Thoracic aorta (tissue), 2 donors: ENCODE measurements around the gene UQCC5. TPM values are rescaled to one million over a fixed set of nuclear protein-coding genes. Genes with fewer than 3 reads are reported as not detected.
A peak's percentile ranks its signal among the peaks of the same experiment; 100 is the strongest.

Source experiments
- ATAC-seq: fragments of 150-250 bp; one replicate; pipeline ENCODE4 v1.8.0; 2017; ENCODE audit warnings: low read depth; ENCODE audit not compliant: insufficient number of reproducible peaks, low FRiP score
- DNase-seq: peaks from one replicate; pipeline ENCODE4 v3.0.0-alpha.2; 2020; ENCODE audit warnings: low spot score
- H3K27ac ChIP-seq, 2 donors: fragments of 200-600 bp; sonication (generic); 1 replicate in 1 of 2; 2 replicates in 1 of 2; pipeline ENCODE4 v1.5.1; 2016; ENCODE audit warnings: mild to moderate bottlenecking in 2 of 2, moderate library complexity in 2 of 2
- H3K27me3 ChIP-seq: fragments of 200-600 bp; sonication (generic); replicated peaks from 2 replicates; pipeline ENCODE4 v1.6.0; 2016; ENCODE audit warnings: mild to moderate bottlenecking; ENCODE audit not compliant: insufficient read depth
- H3K36me3 ChIP-seq: fragments of 200-600 bp; sonication (generic); one replicate; pipeline ENCODE4 v1.5.1; 2016
- H3K4me1 ChIP-seq, 2 donors: fragments of 200-600 bp; sonication (generic); 1 replicate in 1 of 2; 2 replicates in 1 of 2; pipeline versions ENCODE4 v1.5.1 to v1.6.0; 2016; ENCODE audit warnings: low read depth in 2 of 2, mild to moderate bottlenecking in 1 of 2; ENCODE audit not compliant: control insufficient read depth in 1 of 2
- H3K4me3 ChIP-seq: fragments of 200-600 bp; sonication (generic); 2 replicates; pipeline ENCODE4 v1.5.1; 2016; ENCODE audit warnings: mild to moderate bottlenecking
- H3K9me3 ChIP-seq: fragments of 200-600 bp; sonication (generic); 2 replicates; pipeline ENCODE4 v1.5.1; 2016
- total RNA-seq, 2 donors: library from RNA; depleted of rRNA; stranded (reverse); fragments of >200 nt; gene quantifications; one replicate each; pipeline versions ENCODE4 v1.1.0 to v1.2.3, GENCODE V29; 2016
- TF ChIP-seq, protein P1 (sequence below): fragments of 200-600 bp; sonication (generic); IDR thresholded peaks from one replicate; pipeline ENCODE4 v1.5.1; 2019; ENCODE audit warnings: antibody characterized with exemption

Gene UQCC5
- total RNA-seq, 2 donors from 2014 or later = 0.95 to 8.7 TPM

- no peak for ATAC-seq
- peak overlapping the region; percentile 53 to 79 for H3K27ac ChIP-seq
- H3K27me3 ChIP-seq = no peaks in the 10 kb centered on the region
- no peak for DNase-seq
- H3K9me3 ChIP-seq = no peaks in the 10 kb centered on the region
- no peak overlapping the region for H3K4me3 ChIP-seq
- H3K36me3 ChIP-seq = peaks cover 7% of the 10 kb centered on the region
- peaks cover 12 to 56% of the 10 kb centered on the region in 2 donors for H3K4me1 ChIP-seq
- TF ChIP-seq, protein P1, sequence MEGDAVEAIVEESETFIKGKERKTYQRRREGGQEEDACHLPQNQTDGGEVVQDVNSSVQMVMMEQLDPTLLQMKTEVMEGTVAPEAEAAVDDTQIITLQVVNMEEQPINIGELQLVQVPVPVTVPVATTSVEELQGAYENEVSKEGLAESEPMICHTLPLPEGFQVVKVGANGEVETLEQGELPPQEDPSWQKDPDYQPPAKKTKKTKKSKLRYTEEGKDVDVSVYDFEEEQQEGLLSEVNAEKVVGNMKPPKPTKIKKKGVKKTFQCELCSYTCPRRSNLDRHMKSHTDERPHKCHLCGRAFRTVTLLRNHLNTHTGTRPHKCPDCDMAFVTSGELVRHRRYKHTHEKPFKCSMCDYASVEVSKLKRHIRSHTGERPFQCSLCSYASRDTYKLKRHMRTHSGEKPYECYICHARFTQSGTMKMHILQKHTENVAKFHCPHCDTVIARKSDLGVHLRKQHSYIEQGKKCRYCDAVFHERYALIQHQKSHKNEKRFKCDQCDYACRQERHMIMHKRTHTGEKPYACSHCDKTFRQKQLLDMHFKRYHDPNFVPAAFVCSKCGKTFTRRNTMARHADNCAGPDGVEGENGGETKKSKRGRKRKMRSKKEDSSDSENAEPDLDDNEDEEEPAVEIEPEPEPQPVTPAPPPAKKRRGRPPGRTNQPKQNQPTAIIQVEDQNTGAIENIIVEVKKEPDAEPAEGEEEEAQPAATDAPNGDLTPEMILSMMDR = no peak
These were observed 5.2 kb upstream of the UQCC5 start for GRCh38 chr3:52530918-52531826.

GRCh38 chr3:52531860-52532516, 4.4 kb upstream of the UQCC5 start:
- ATAC-seq (no peak), DNase-seq (no peak)
- no peaks in the 10 kb centered on the region for H3K27me3 ChIP-seq
- H3K4me3 ChIP-seq = no peak overlapping the region
- TF ChIP-seq, protein P1 = no peak
- H3K27ac ChIP-seq = peak overlapping the region; percentile 44 to 53
- H3K9me3 ChIP-seq = no peaks in the 10 kb centered on the region
- H3K4me1 ChIP-seq = peaks cover 12 to 56% of the 10 kb centered on the region in 2 donors
- H3K36me3 ChIP-seq = peaks cover 7% of the 10 kb centered on the region

GRCh38 chr3:52532517-52532837, 3.9 kb upstream of the UQCC5 start:
- Histone ChIP-seq H3K4me3 (peak overlapping the region; percentile 74), H3K27me3 (no peaks in the 10 kb centered on the region), H3K27ac (peak overlapping the region; percentile 44 to 53), H3K36me3 (peaks cover 4% of the 10 kb centered on the region), H3K9me3 (no peaks in the 10 kb centered on the region), H3K4me1 (peaks cover 14 to 60% of the 10 kb centered on the region in 2 donors)
- TF ChIP-seq, protein P1 = no peak
- DNase-seq = no peak
- no peak for ATAC-seq

DNA sequence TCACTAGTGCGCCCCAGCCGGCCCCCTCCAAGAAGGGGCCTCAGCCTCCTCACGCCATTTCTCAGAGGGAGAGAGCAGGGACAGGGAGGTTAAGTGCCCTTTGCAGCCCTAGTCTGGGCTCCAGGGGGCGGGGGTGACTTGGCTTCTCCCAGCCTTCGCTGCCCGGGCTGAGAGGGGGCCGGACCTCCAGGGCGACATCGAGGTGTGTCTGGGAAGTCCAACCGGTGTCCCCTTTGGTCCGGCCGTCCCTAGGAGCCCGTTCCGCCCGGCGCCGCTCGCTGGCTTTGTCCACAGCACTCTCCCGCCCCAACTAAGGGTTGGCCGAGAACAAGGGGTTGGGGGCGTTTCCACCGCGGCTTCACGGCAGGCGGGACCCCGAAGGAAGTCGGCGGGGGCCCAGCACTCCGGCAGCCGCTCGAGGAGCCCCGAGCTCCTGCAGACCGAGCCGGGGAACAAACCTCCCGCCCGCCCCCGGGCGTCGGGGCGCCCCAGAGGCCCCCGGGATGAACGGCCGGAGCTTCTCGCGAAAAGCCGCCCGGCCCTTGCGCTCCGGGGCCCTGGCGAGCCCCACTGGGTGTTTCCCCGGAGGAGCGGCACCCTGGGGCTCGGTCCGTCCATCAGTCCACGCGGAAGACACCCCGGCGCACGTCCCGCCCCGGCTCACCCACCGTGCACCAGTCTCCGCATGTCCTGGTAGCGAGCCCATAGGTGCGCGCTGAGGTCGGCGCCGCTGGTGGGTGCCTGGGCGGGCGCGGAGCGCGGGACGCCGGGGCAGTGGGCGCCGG, 3.4 kb upstream of the UQCC5 start:
- H3K4me1 ChIP-seq = peaks cover 20 to 66% of the 10 kb centered on the region in 2 donors
- peak overlapping the region; percentile 44 to 53 for H3K27ac ChIP-seq
- H3K4me3 ChIP-seq = peak overlapping the region; percentile 74
- H3K36me3 ChIP-seq = no peaks in the 10 kb centered on the region
- TF ChIP-seq, protein P1 = no peak
- no peak for ATAC-seq
- no peaks in the 10 kb centered on the region for H3K27me3 ChIP-seq
- H3K9me3 ChIP-seq = no peaks in the 10 kb centered on the region
- no peak for DNase-seq
